ENCODE results near the gene LRRC1.

- TF ChIP-seq PATZ1 (CRISPR knock-in tag; IDR thresholded peaks at IDR 0.05; ENCODE audit: borderline replicate concordance) (no peak), GLIS3 (CRISPR knock-in tag; IDR thresholded peaks at IDR 0.05) (no peak), RARB (CRISPR knock-in tag; IDR thresholded peaks at IDR 0.05) (no peak), ZNF70 (CRISPR knock-in tag; IDR thresholded peaks at IDR 0.05) (no peak), ESRRG (CRISPR knock-in tag; IDR thresholded peaks at IDR 0.05) (no peak), CREB5 (CRISPR knock-in tag; IDR thresholded peaks at IDR 0.05; ENCODE audit: low read depth) (no peak), ZFP30 (CRISPR knock-in tag; IDR thresholded peaks at IDR 0.05) (no peak), ARNTL (CRISPR knock-in tag; IDR thresholded peaks at IDR 0.05; ENCODE audit: borderline replicate concordance, low read depth) (no peak), ZNF565 (CRISPR knock-in tag; conservative IDR thresholded peaks at IDR 0.05; ENCODE audit: low read depth) (no peak), ZFP3 (CRISPR knock-in tag; IDR thresholded peaks at IDR 0.05) (no peak), POU6F1 (CRISPR knock-in tag; IDR thresholded peaks at IDR 0.05; ENCODE audit: borderline replicate concordance, low read depth) (no peak), TSHZ2 (CRISPR knock-in tag; IDR thresholded peaks at IDR 0.05) (no peak), ZNF8 (CRISPR knock-in tag; IDR thresholded peaks at IDR 0.05) (no peak)
These were observed 116.0 kb downstream of the LRRC1 start for GRCh38 chr6:53910834-53911233.
